Upper lobe of right lung (tissue), 1 donor: ENCODE results near the gene MED22. TPM values are rescaled to one million over a fixed set of nuclear protein-coding genes. Genes with fewer than 3 reads are reported as not detected.

Experiments
- ATAC-seq: fragments of 200-7000 bp; cut with Tn5 transposase; one replicate; pipeline ENCODE4 v1.9.1; 2020; ENCODE audit warnings: mild to moderate bottlenecking, moderate library complexity
- DNase-seq: peaks from one replicate; pipeline ENCODE4 v3.0.0-alpha.2; 2020
- H3K27ac ChIP-seq: fragments of 200-600 bp; one replicate; pipeline ENCODE4 v1.8.0; 2022
- H3K27me3 ChIP-seq: fragments of 200-600 bp; one replicate; pipeline ENCODE4 v1.8.0; 2022; ENCODE audit warnings: mild to moderate bottlenecking
- H3K36me3 ChIP-seq: fragments of 200-600 bp; one replicate; pipeline ENCODE4 v1.8.0; 2022
- H3K4me1 ChIP-seq: fragments of 200-600 bp; one replicate; pipeline ENCODE4 v1.8.0; 2022
- H3K4me3 ChIP-seq: fragments of 200-600 bp; one replicate; pipeline ENCODE4 v1.8.0; 2022; ENCODE audit warnings: mild to moderate bottlenecking
- H3K9me3 ChIP-seq: fragments of 200-600 bp; one replicate; pipeline ENCODE4 v1.8.0; 2022
- intact Hi-C: fragments of 100-400 bp; cut with DNase I; formaldehyde crosslinking; loops from one replicate; pipeline ENCODE4 v1.11.0; 2022
- total RNA-seq: library from RNA; stranded (reverse); fragmentation: NEBNext Ultra II Directional; extraction: Animal tissue kit (Norgen Biotek cat#: 25700); gene quantifications from one replicate; pipeline ENCODE4 v1.2.1, GENCODE V29; 2021
- TF ChIP-seq, protein P1 (sequence below): fragments of 200-600 bp; IDR thresholded peaks from one replicate; pipeline ENCODE4 v1.8.0; 2022; ENCODE audit warnings: antibody characterized with exemption
- donor health status: DM: no; HTN: yes; CAD: no; lungs with severe emphysema.

The MED22 gene
- total RNA-seq, 1 donor from 2014 or later = 25.8 TPM

DNA sequence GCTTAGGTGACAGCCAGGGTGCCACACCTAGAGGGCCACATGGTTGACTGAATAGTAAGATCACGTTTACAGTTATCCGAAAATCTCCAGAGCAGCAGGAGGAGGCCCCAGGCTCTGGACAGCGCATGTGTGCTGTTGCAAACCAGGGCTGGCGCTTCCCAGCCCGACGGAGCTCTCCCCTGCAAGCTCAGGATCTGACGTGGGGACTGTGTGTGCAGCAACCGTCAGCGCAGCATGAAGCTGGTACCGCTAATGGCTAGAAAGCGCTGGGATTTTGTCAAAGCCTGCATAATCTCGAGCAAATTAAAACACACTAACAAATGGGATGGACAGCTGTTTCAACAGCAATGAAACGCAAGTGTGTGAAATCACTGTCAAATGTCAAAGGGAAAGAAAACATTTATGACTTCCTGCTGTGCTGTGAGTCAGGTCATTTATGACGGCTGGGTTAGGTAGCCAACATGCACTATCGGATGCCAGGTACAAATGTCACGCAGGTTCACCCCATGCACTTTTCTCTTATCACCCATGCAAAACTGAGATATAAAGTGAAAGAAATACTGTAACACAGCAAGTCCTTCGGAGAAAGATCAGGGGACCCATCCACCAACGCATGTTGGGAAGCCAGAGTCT lies 20.4 kb upstream of the MED22 start:
- ATAC-seq = no peak
- Histone ChIP-seq H3K36me3 (peaks cover 55% of the 10 kb centered on the region), H3K9me3 (no peaks in the 10 kb centered on the region), H3K4me3 (no peak overlapping the region), H3K27me3 (no peaks in the 10 kb centered on the region), H3K4me1 (peaks cover 55% of the 10 kb centered on the region), H3K27ac (no peak overlapping the region)
- intact Hi-C loops = no loop called here
- DNase-seq = no peak
- TF ChIP-seq, protein P1, sequence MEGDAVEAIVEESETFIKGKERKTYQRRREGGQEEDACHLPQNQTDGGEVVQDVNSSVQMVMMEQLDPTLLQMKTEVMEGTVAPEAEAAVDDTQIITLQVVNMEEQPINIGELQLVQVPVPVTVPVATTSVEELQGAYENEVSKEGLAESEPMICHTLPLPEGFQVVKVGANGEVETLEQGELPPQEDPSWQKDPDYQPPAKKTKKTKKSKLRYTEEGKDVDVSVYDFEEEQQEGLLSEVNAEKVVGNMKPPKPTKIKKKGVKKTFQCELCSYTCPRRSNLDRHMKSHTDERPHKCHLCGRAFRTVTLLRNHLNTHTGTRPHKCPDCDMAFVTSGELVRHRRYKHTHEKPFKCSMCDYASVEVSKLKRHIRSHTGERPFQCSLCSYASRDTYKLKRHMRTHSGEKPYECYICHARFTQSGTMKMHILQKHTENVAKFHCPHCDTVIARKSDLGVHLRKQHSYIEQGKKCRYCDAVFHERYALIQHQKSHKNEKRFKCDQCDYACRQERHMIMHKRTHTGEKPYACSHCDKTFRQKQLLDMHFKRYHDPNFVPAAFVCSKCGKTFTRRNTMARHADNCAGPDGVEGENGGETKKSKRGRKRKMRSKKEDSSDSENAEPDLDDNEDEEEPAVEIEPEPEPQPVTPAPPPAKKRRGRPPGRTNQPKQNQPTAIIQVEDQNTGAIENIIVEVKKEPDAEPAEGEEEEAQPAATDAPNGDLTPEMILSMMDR = no peak

DNA sequence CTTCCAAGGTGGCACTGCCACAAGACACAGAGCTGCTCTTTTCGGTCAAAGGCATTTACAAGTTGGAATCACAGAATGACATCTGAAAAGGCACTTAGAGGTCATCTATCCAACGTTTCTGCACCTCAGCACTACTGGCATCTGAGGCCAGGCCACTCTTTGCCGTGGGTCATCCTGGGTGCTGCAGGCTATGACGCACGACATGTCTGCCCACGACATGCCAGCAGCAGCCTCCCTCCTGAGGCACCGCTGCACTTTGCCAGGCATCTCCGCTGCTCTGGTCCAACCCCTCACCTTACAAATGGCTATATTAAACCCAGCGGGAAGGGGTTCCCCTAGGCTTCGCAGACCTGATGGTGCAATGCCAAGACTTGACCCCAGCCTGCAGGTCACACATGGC lies 19.8 kb upstream of the MED22 start:
- intact Hi-C loops = no loop called here
- Histone ChIP-seq H3K9me3 (no peaks in the 10 kb centered on the region), H3K27ac (no peak overlapping the region), H3K27me3 (no peaks in the 10 kb centered on the region), H3K36me3 (peaks cover 60% of the 10 kb centered on the region), H3K4me3 (no peak overlapping the region), H3K4me1 (peaks cover 50% of the 10 kb centered on the region)
- ATAC-seq (no peak), DNase-seq (no peak)
- TF ChIP-seq, protein P1 = no peak

DNA sequence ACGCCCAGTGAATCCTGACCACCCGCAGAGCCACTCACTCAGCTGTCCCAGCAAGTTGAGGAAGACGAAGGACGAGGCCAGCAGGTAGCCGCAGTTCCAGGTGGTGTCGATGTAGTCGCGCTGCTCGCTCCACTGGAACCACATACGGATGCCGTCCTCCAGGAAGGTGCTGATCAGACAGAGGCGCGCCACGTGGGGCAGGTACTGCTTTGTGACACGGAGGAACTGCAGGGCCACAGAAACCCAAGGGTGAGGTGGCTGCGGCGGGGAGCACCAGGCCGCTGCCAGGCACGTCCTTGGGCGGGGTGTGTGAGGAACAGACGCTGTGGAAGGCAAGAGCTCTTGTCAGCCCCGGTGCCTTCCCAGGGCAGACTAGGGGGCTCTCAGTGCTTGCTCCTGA lies 19.3 kb upstream of the MED22 start:
- Histone ChIP-seq H3K4me3 (no peak overlapping the region), H3K9me3 (no peaks in the 10 kb centered on the region), H3K4me1 (peaks cover 44% of the 10 kb centered on the region), H3K27me3 (no peaks in the 10 kb centered on the region), H3K27ac (no peak overlapping the region), H3K36me3 (peaks cover 66% of the 10 kb centered on the region)
- TF ChIP-seq, protein P1 = no peak
- ATAC-seq (no peak), DNase-seq (no peak)
- intact Hi-C loops = no loop called here

DNA sequence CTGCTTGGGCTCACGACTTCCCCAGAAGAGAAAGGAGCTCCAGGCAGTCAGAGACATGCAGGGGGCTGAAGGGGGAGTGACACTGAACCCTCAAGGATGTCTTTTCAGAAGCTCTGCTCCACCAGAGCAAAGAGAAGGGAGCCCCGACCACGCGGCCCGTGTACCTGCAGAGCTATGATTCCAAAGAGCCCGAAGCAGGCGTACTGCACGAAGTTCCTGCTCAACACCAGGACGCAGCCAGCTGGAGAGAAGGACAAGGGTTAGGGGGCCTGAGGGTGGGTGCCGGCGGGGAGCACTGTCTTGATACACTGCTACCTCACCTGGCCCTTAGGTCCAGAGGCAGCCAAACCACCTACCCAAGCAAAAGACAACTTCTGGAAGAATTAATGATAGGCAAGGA lies 18.5 kb upstream of the MED22 start:
- Histone ChIP-seq H3K4me3 (no peak overlapping the region), H3K36me3 (peaks cover 74% of the 10 kb centered on the region), H3K9me3 (no peaks in the 10 kb centered on the region), H3K4me1 (peaks cover 36% of the 10 kb centered on the region), H3K27ac (no peak overlapping the region), H3K27me3 (no peaks in the 10 kb centered on the region)
- no peak for DNase-seq
- intact Hi-C loops = no loop called here
- TF ChIP-seq, protein P1 = no peak
- no peak for ATAC-seq

DNA sequence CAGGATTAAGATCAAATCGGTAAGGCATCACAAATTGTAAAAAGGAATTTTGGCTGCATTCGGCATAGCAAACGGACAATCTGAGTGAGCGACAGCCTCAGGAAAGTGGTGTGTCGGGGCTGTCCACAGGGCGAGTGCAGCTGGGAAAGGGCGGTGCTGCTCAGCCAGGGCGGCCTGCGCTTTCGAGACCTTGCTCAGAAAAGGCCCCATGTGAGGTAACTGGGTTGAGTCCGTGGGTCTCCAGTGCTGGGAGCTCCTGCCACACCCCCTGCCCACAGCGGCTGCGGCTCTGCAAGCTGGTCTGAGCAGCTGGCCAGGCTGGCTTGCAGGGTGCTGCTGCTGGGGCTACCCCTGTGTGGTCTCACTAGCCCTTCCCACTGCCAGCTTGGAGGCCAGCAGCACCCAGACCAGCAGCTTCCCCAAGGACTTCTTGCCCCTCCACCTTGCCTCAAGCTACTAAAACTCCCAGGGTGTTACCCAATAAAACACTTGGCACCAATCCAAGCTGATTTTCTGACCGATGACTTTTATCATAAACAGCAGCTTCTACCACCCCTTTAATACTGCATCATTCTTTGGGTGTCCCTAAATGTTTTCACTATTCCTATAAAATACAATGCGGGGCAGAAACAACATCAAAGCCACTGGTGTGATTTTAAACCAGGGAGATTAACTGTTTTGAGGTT lies 14.6 kb upstream of the MED22 start:
- no peak for DNase-seq
- no peak for ATAC-seq
- Histone ChIP-seq H3K27me3 (no peaks in the 10 kb centered on the region), H3K4me1 (peaks cover 2% of the 10 kb centered on the region), H3K9me3 (no peaks in the 10 kb centered on the region), H3K27ac (no peak overlapping the region), H3K36me3 (peaks cover 81% of the 10 kb centered on the region), H3K4me3 (no peak overlapping the region)
- intact Hi-C loops = no loop called here
- TF ChIP-seq, protein P1 = no peak
